ENCODE results near the gene TFB1M.

TFB1M gene

DNA sequence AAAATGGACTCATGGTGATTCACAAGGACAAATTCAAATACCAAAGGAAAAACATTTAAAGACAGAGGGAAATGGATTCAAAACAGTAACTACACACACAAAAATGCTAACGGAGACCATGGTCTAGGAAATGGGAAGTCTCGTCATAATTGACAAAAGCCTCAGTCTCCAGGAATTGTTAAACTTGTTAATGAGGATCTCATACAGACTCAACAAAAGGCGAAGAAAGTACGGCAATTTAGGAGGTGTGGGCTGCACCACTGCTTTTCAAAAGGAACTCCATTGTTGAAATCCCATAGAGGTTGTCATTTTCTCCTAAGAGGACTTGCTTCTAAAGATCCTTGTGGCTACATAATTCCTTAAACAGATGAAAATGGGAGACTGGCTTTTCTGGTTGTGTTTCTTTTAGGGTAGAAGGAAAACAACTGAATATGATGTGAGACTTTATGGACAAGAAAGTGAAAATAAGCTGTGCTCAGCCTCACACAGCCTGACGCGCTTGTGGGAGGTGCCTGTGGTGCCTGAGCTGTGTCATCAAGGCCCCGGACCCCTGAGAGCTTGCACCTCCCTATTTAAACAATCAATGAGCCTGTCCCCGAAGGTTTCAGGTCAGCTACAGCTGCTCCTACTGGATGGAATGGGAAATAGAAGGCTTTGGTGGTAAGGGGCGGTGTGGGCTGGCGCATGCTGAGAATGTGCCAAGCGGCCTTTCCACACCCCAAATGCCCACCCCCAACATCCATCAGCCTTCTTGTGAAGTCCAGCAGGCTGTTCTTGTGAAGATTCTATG lies 53.0 kb downstream of the TFB1M start:
- no peak for DNase-seq

GRCh38 chr6:155260686-155261085 lies 53.6 kb downstream of the TFB1M start:
- DNase-seq = no peak

DNA sequence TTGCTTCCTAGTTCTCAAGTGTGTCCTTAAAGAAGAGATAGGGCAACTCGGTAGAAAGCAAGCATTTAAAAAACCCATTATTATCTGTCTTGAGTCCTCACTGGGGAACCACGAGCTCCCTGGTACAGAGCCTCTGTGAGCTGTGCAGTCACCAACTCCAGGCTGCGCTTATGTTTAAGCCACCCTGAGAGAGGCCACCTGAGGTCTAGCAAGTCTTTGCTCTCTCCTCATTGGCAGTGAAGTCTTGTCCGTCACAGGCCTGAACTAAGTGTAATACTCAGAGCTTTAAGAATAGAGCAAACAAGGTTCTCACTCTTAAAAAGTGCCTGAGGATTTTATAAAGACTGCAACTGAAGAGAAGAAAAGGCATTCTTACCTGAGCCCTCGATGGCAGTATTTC lies 54.4 kb downstream of the TFB1M start:
- DNase-seq = no peak

- no peak for DNase-seq
Measured at GRCh38 chr6:155259204-155259603, 55.1 kb downstream of the TFB1M start.

- no peak for DNase-seq
Measured at GRCh38 chr6:155257796-155258195, 56.5 kb downstream of the TFB1M start.

DNA sequence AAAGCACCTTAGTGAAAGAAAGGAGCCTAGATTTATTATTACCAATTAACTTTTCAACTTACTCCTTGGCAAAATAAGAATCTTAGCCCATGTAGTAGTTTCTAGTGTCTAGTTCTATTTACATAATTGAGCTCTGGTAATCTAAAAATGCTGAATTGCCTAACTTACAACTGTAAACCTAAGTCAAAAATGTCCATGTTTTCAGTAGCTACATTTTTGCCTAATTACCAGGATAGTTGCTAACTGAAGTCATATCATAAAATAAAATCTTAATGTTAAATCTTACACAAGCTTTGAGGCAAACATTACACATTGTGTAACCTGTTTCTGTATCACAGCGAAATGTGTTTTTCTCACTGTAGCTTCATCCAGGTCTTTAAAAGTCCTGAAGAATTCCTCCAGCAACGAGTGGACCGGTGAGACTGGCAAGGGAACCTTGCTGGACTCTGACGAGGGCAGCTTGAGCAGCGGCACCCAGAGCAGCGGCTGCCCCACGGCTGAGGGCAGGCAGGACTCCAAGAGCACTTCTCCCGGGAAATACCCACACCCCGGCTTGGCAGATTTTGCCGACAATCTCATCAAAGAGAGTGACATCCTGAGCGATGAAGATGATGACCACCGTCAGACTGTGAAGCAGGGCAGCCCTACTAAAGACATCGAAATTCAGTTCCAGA lies 58.0 kb downstream of the TFB1M start:
- no peak for DNase-seq

GRCh38 chr6:155254139-155254538 lies 60.1 kb downstream of the TFB1M start:
- no peak for DNase-seq

DNA sequence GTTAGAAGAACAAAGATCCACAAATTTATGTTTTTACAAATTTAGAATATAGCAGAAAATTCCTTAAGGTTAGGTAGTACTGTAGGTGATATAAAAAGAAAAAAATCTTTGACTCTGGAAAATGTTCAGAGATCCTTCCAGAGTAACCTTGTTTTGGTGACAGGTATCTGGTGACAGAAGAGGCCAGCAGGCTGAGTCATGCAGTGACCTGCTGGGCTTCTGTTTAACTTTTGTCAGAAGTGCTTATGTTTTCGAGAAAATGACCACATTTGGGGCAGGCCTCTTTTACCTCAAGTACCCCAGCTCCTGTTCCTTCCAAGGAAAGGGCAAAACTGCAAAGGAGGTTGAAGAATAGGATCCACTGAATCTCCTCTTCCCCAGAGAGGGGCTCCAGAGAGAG lies 60.9 kb downstream of the TFB1M start:
- no peak for DNase-seq

DNA sequence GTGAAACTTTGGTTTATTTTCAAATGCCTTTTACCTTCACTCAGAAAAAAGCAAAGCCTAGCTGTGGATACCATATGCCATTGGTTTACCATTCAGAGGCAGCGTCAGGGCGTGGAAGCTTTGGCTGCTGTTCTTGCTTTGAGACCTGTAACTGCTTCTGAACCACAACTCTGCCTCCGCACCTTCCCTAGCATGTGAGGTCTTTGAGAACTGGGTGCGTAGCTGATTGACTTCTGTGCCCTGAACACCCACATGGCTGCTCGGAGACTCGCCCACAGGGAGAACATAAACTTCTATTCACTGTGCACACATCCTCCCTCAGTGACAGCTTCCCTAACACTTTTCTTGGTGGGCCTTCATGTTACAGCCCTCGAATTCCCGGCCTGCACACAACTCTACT lies 61.7 kb downstream of the TFB1M start:
- no peak for DNase-seq

DNA sequence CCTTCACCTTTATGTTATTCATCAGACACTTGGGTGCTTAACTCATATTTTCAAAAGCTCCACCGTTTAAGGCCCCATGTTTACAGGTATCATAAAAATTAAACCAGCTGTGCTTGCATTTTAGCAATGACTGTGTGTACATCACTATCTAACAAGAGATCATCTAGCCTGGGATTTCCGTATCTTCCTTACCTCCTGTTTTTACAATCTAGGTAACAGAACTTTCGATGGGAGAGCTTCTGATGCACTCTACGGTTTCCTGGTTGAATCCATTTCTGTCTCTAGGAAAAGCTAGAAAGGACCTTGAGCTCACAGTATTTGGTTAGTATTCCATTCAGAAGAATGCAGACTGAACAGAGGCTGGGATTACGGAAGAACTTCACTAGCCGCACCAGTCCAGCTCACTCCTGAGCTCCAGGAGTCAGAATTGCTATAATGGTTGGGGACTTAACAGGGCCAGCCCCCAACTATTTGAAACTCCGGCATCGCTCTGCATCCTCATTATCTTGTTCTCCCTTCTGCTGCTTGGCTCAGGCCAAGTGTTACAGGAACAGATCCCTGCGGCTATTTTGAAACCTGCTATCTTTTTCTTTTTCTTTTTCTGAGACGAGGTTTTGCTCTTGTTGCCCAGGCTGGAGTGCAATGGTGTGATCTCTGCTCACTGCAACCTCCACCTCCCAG lies 63.4 kb downstream of the TFB1M start:
- DNase-seq = no peak

GRCh38 chr6:155248008-155249001 lies 66.0 kb downstream of the TFB1M start:
- no peak for DNase-seq

- no peak for DNase-seq
Measured at GRCh38 chr6:155247618-155248007, 66.7 kb downstream of the TFB1M start.

DNA sequence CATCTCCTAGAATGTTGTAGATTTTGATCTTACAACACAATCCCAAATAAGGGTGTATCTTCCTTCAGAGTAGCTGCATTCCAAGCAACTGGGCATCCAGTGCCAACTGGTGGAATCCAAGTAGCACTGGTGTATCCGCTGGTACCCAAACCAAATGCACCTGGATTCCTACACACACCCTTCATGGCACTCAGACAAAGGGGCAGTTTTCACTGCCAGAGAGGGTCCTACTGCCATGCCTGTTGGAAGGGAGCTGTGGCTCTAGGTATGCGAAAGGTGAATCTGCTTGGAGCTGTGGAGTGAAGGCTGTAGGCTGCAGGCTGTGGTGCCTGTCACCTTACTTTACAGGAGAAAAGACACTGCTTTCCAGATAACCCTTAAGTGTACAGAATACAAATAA lies 67.5 kb downstream of the TFB1M start:
- no peak for DNase-seq

DNA sequence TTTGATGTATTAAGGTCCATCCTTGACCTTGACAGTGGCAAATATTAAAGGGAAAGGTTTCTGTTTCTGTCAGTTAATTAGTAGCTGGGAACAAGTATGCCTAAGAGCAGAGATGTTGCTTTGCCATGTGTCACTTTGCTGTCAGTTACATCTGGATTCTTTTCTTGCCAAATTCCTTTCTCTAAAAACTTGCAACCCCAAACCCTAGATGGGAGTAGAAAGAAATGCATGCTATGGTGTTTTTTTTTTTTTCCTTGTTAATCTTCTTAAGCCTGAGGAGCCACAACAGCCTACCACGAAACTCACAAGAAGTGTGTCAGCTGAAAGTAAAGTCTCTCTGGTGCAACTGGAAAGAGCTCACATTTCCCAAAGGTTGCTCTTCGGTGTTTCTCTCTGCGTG lies 68.5 kb downstream of the TFB1M start:
- DNase-seq = no peak

- DNase-seq = no peak
Measured at GRCh38 chr6:155245193-155245592, 69.1 kb downstream of the TFB1M start.

DNA sequence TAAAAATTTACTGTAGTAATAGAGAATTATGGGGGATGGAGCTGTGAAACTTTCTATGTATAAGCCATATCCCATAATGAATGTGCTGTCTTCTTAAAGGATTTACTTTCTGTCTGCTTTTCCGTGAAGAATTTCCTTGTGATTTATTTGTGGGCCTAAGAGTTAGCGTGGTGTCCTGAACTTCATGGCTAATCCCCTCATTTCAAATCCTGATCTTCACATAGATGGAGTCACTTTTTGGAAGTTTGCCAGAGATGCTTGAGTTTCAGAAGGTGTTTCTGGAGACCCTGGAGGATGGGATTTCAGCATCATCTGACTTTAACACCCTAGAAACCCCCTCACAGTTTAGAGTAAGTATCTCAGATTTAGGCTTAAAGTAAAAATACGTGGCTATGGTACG lies 69.8 kb downstream of the TFB1M start:
- DNase-seq = no peak

- DNase-seq = no peak
Measured at GRCh38 chr6:155241966-155242365, 72.3 kb downstream of the TFB1M start.

DNA sequence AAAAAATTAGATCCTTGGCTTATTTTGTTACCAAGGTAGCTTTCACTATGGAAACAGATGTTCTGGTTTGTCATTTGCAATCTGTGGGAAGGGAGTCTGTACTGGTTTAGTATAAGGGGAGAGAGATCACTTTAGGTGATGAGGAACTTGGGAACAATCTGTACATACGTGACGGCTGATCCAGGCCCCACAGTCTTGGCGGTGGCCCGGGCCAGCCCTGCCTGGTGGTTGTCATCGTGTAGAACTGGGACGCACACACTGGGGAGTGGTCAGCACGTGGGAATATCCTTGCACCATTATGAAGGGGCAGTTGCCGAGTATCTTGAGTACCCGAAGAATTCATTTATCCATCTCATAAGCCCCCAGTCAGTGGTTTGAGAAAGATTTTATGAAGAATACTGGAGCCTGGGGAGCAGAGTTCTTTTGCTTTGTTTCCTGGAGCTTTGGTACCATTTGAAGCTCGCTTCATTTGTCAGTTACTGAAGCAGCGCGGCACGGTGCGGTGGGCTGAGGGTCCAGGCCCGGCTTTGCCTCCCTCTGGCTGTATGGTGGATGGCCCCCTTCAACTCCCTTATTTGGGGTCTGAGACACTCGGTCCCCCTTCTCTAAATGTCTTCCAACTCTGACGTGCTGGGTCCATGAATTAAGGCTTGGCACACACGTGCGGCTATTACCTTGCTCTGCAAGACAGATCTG lies 73.2 kb downstream of the TFB1M start:
- DNase-seq = no peak

GRCh38 chr6:155237613-155238012 lies 76.7 kb downstream of the TFB1M start:
- DNase-seq = no peak

- DNase-seq = no peak
Measured at GRCh38 chr6:155235087-155235486, 79.2 kb downstream of the TFB1M start.

GRCh38 chr6:155234687-155235086 lies 79.6 kb downstream of the TFB1M start:
- DNase-seq = no peak

DNA sequence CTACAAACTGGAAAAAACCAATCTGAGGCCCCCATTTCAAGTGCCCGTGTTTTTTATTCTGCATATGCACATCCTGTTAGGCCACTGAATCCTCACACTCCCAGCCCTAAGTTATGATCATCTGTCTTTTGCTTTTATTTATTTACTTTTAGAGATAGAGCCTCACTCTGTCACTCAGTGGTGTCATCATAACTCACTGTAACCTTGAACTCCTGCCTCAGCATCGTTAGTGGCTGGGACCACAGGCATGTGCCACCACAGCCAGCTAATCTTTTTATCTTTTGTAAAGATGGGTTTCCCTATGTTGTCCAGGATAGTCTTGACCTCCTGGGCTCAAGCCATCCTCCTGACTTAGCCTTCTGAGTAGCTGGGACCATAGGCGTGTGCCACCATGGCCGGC lies 80.1 kb downstream of the TFB1M start:
- no peak for DNase-seq
